NCI-H345 treated with DMSO at 0.1 percent for 48 hours (cell line): ENCODE measurements around the gene MMS19.
A peak's percentile ranks its signal among the peaks of the same experiment; 100 is the strongest.
"Not testable (repeated sequence)": the region's sequence is repeated elsewhere in the genome, so short reads cannot be mapped to it uniquely, and the experiment has no call there.

ENCODE experiments used
- DNase-seq: peaks from one replicate; lab custom pipeline; 2025; ENCODE audit not compliant: unreplicated experiment; lab: John Stamatoyannopoulos, UW

Gene MMS19

DNA sequence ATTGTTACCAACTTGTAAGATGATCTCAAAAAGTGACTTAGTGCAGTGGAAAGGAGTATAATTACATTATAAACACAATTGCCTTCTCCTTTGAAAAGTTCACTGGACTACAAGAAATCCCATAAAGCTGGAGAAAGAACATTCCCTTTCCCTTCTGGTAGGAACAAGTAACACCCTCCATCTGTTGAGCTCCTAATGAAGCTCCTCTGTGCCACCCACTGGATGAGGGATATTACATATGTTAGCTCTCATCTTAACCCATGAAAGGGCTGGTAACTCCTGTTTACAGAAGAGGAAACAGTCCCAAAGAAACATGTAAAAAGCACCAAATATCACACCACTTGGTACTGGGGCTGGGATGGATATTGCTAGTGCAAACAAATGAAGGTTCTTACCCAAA, 64.2 kb downstream of the MMS19 start:
- DNase-seq = no peak

DNA sequence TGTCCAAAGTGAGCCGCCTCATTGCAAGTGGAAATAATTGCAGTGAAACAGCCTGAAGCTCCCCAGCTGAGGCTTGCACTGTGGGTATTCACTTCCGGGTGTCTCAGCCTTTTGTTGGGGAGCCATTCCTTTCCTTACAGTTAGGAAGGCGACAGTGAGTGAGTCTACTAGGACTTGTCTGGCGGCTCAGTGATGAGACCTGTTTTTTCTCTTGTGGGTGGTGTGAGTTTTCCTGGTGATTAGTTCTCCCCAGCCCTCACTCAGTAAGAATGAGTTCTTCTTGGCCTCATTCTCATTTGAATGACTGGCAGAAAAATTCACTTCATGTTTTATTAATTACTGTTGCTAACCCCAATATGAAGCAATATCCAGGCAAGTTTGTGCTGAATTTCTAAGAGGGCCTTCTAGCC, 69.6 kb downstream of the MMS19 start:
- DNase-seq = no peak

DNA sequence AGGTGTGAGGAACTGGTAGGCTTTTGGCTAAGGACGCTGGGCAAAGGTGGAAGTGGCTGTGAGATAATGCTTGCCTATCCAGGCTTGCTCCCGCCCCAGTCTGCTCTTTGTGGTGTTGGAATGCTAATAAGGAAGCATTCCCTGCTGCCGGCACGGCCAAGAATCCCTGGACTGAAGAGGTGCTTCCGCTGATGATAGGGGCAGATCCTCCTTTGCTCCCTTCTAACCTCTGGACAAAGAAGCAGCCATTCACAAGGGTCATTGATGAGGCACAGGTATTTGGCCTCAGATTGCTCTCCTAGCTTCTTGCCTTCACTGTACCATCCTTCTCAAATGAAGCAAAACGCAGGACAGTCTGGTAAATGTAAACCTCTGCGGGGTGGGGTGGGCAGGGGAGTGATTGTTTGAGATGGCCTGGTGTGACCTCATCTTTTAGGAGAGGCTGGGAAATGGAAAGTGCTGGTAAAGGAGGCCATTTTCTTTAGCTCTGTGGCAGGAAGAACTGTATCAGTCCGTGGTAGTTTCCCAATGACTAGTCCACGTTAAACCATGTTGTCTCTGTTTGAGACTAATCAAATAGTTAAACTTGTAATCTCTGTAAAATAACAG, 70.5 kb downstream of the MMS19 start:
- DNase-seq = no peak

DNA sequence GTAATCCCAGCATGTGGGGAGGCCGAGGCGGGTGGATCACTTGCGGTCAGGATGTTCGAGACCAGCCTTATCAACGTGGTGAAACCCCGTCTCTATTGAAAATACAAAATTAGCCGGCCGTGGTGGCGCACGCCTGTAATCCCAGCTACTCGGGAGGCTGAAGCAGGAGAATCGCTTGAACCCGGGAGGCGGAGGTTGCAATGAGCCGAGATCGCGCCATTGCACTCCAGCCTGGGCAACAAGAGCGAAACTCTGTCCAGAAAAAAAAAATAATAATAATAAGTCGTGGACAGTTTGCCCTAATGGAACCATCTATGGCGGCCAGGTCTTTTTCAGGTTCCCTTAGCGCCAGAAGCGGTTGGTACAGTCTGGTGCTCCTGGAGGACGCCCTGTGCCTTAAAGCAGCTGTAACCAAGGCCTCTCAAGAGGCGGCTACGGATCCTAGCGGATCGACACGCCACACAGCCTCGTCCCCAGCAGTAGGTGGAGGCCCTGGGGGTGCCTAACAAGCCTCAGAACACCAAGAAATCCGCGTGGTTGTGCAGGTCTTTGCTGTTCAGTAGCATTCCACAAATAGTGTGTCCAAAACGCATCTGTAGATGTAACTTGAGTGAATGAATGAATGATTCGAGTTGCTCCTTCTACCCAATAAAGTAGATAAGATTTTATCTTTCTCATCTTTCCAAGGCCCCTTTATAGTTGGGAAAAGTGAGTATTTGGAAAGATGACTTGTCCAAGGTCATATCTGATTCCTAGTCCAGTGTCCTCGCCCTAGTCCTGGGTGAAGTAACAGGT, 71.2 kb downstream of the MMS19 start:
- DNase-seq = no peak

DNA sequence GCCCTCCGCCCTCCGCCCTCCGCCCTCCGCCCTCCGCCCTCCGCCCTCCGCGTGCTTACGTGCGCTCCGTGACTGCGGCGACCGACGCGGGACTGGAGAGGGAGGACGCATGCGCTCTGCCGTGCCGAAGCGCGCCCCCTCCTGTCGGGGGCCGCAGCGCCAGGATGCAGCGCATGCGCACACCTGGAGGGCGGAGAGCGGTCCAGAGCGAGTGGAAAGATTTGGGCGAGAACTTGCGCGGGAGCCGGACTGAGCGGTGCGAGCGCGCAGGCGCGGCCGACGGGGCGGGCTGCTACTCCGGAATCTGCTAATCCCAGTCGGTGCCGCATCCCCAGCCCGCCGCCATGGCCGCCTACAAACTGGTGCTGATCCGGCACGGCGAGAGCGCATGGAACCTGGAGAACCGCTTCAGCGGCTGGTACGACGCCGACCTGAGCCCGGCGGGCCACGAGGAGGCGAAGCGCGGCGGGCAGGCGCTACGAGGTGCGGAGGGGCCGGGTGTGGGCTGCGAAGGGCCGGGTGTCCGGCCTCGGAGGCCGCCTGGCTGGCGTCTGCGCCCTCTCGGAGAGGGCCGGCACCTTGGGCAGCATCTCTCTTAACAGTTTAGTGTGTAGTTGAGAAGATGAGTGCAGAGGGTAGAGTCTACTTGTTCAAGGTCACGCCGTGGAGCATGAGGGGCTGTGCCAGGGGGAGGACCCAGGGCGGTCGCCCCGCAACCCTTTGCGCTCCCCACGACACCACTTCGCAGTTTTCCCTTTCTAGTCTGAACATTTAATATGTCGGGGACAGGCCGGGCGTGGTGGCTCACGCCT, 72.1 kb downstream of the MMS19 start, which contains the start of gene PGAM1:
Gene PGAM1 (plus strand): TSS at position 228 of the 812 bp plus-strand sequence. CDS start 117 bp downstream, at position 345.
- peak; percentile 71 for DNase-seq

DNA sequence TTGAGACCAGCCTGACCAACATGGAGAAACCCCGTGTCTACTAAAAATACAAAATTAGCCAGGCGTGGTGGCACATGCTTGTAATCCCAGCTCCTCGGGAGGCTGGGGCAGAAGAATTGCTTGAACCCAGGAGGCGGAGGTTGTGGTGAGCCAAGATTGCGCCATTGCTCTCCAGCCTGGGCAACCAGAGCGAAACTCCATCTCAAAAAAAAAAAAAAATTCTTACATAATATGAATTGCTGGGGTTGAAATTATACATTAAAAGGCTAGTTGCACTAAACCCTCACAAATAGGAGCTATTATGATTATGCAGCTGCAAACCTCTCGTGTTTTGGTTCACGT, 74.5 kb downstream of the MMS19 start:
- DNase-seq = not testable (repeated sequence)

DNA sequence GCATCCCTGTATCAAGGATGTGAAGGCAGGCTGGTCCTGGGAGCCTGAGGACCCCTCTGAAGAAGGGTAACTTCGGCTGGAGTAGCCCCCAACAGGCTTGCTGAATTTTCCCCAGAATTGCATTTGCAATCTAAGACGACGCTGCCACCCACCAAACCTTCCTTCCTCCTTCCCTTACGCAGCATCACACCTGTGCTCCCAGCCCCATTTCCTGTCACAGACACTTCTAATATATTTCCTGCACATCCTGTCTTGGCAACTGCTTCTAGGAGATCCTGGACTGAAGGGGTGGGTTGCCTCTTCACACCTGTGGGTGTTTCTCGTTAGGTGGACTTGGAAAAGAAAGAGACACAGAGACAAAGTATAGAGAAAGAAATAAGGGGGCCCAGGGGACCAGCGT, 81.7 kb downstream of the MMS19 start:
- DNase-seq = no peak

DNA sequence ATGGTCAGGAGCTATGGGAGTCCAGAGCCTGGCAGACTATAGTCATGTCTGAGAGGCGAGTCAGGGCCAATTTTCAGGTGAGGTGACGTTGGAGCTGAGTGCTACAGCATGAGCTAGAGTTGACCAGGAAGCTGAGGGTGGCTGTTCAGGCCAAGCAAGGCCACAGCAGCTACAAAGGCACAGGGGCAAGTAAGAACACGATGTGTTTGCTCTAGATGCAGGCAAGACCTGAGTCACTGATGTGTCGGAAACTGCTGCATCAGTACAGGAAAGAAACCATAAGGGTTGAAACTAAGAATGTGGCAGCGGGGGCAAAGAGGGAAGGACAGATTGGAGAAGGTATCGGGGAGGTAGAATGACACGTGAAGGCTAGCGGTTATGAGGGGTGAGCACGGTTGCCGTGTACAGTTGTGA, 85.3 kb downstream of the MMS19 start:
- DNase-seq = no peak

DNA sequence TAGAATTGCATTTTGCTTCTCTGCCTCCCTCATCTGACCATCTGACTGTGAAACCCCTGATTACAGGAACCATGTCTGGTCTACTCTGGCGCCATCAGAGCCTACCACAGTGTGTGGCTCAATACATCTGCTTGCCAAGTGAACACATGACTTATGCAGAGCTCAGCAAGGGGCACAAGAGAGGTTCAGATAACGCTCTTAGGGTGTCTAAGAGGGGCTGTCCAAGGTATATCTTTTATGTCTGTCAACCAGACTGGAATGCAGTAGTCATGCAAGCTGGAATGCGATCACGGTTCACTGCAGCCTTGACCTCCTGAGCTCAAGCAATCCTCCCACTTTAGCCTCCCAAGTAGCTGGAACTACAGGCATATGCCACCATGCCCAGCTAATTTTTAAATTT, 86.8 kb downstream of the MMS19 start:
- no peak for DNase-seq

DNA sequence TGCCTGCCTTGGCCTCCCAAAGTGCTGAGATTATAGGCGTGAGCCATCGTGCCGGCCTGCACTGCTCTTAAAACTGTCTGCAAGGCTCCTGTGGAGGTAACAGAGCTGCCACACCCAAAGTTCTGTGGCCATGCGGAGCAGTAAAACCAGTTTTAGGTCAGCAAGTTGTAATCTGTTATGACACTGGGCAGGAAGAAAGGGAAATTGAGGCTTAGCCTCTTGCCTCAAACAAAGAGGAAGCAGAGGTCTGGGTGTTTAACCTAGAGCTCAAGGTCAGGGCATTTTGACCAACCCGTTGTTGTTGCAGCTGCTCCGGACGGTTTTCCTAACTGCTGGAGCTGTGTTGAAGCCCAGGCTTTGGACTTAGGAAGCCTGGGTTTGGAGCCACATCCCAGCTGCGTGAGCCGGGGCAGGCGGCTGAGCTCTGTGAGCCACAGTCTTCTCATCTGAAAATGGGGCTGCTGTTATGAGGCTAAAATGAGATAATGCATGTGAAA, 89.7 kb downstream of the MMS19 start:
- DNase-seq = no peak
